Measurements from ENCODE around the gene GHR.
"Not testable (repeated sequence)": the region's sequence is repeated elsewhere in the genome, so short reads cannot be mapped to it uniquely, and the experiment has no call there.

Gene GHR

DNA sequence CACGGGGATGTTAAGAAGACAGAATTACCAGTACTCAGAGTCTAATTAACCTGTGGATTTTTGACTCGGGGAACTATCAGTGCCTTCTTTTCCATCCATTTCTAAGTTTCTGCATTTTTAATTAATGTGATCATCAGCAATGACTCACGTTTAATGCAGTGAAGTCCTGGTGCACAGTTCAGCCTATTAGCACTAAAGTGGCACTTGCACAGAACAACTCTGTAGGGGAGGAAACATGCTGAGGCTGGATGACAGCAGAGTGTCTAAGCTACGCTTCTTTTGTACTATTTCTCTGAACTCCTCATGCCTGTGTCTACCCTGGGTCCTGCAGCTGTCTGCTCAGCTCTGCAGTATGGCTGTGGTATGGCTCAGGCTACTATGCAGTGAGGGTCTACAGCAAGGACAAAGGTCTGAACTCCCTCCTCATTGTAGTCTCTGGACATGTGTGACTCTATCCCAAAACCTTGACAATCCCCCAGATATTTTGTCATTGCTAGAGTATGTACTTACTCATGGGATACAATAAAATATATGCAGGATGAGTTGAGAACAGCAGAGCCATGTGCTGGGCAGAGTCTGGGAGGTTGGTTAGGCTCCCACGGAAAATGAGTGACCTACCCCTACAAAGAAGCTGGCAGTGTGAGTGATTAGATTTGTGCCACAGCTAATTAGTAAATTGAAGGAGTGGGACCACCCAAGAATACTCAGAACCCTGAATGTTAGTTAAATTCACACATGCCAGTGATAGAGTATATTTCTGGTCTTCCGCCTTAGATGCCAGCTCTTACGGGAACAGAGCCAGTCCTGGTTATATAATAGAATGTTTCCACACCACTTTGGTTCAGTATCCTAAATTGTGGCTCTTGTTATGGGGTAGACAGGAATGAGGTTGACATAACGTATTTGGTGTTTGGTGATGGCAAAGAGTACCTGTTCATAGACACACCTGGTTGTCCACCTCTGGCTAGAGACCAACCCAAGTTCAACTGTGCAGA, 148.0 kb downstream of the GHR start:
- no peak overlapping the region for H3K4me3 ChIP-seq (ENCODE audit: low read depth, low read length)
- DNase-seq, result no peak
- TF ChIP-seq, protein P1, sequence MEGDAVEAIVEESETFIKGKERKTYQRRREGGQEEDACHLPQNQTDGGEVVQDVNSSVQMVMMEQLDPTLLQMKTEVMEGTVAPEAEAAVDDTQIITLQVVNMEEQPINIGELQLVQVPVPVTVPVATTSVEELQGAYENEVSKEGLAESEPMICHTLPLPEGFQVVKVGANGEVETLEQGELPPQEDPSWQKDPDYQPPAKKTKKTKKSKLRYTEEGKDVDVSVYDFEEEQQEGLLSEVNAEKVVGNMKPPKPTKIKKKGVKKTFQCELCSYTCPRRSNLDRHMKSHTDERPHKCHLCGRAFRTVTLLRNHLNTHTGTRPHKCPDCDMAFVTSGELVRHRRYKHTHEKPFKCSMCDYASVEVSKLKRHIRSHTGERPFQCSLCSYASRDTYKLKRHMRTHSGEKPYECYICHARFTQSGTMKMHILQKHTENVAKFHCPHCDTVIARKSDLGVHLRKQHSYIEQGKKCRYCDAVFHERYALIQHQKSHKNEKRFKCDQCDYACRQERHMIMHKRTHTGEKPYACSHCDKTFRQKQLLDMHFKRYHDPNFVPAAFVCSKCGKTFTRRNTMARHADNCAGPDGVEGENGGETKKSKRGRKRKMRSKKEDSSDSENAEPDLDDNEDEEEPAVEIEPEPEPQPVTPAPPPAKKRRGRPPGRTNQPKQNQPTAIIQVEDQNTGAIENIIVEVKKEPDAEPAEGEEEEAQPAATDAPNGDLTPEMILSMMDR (IDR thresholded peaks at IDR 0.05; ENCODE audit: low read depth, low read length, missing control alignments), result no peak
- H3K27ac ChIP-seq, result no peak overlapping the region
- in situ Hi-C loops (cut with HindIII; ENCODE audit: low pct_ligation_motif_present, low sequenced_read_pairs), result no loop called here
- H3K36me3 ChIP-seq (replicated peaks), result no peaks in the 10 kb centered on the region
- no peaks in the 10 kb centered on the region for H3K27me3 ChIP-seq (replicated peaks)

DNA sequence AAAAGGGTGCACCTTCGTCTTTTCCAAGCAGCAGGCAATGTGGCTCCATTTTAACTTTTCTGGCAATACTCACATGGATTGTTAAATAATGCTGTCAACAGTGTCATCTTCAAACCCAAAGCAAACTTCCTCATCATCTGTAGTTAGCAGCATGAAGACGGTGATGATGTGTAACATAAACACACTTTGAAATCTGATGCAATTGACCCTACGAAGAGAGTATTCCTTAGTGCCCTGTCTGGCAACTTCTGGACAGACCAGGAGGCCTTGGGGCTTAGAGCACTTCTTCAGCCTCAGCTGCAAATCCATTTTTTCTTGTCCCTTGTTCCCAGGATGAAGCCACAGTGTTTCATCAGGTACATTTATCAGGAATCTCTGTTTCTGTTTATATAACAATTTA, 149.1 kb downstream of the GHR start:
- Histone ChIP-seq H3K27me3 (replicated peaks) (no peaks in the 10 kb centered on the region), H3K36me3 (replicated peaks) (no peaks in the 10 kb centered on the region), H3K4me3 (ENCODE audit: low read depth, low read length) (no peak overlapping the region), H3K27ac (no peak overlapping the region)
- in situ Hi-C loops (cut with HindIII; ENCODE audit: low pct_ligation_motif_present, low sequenced_read_pairs), result no loop called here
- TF ChIP-seq, protein P1 (IDR thresholded peaks at IDR 0.05; ENCODE audit: low read depth, low read length, missing control alignments), result no peak
- no peak for DNase-seq

DNA sequence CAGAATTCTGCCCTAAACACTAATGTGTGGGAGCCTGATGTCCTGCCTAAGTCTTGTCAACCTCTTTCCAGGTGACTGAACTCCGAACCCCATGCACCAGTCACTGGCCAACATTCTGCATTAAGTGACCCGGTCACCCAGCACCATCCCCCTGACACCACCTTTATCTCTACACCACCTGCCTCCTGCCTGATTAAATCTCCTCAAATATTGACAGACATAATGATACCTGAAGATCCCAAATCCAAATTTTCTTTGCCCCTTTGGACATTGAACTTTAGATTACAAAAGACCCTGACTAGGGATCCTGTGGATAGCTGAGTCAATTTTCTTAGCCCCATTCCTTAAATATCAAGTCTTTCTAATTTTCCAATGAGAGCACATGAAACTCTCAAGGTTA, 150.1 kb downstream of the GHR start:
- H3K27me3 ChIP-seq (replicated peaks), result no peaks in the 10 kb centered on the region
- TF ChIP-seq, protein P1 (IDR thresholded peaks at IDR 0.05; ENCODE audit: low read depth, low read length, missing control alignments), result no peak
- no peaks in the 10 kb centered on the region for H3K36me3 ChIP-seq (replicated peaks)
- no peak for DNase-seq
- H3K27ac ChIP-seq, result no peak overlapping the region
- H3K4me3 ChIP-seq (ENCODE audit: low read depth, low read length), result no peak overlapping the region
- in situ Hi-C loops (cut with HindIII; ENCODE audit: low pct_ligation_motif_present, low sequenced_read_pairs), result no loop called here

DNA sequence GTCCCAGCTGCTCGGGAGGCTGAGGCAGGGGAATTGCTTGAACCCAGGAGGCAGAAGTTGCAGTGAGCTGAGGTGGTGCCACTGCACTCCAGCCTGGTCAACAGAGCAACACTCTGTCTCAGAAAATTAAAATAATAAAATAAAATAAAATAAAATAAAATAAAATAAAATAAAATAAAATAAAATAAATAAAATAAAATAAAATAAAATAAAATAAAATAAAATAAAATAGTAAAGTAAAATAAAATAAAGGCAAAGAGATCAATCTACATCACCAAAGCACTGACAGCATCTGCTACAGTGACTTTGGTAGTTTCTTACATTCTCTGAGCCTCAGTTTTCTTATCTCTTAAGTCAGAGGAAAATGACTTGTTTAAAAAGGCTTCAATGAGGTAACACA, 152.7 kb downstream of the GHR start:
- H3K27ac ChIP-seq; H3K36me3 ChIP-seq (replicated peaks); H3K27me3 ChIP-seq (replicated peaks); DNase-seq; in situ Hi-C loops (cut with HindIII; ENCODE audit: low pct_ligation_motif_present, low sequenced_read_pairs); H3K4me3 ChIP-seq (ENCODE audit: low read depth, low read length): not testable (repeated sequence)

DNA sequence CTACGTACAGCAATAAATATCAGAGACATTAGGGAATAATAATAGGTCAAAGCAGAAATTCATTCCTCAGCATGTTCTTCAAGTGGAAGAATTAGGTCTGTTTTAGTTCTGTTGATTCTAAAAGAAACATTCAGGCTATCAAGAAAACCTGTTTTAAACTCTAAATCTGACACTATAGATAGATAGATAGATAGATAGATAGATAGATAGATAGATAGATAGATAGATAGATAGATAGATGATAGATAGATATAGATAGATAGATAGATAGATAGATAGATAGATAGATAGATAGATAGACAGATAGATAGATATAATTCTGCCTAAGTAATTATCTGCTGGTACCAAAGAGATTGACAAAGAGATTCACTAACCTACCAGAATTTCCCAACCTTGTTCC, 155.7 kb downstream of the GHR start:
- H3K27me3 ChIP-seq (replicated peaks); in situ Hi-C loops (cut with HindIII; ENCODE audit: low pct_ligation_motif_present, low sequenced_read_pairs); H3K36me3 ChIP-seq (replicated peaks); DNase-seq; H3K27ac ChIP-seq; H3K4me3 ChIP-seq (ENCODE audit: low read depth, low read length): not testable (repeated sequence)

DNA sequence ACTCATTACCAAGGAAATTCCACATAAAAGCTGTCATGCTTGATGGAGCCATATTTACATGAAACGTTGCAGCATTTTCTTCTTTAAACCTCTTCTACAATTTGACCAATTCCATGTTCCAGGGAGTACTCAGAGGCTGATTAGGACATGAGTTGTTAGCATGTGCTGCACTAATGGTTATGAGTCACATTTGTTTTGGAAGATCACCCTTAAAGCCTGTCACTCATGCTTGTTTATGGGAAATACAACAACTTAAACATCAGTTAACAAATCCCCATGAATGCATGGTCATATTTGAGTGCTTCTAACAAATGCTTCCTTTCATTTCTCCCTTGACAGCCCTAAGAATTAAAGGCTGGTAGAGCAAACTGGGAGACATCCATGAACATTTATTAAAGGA, 156.1 kb downstream of the GHR start:
- no peak overlapping the region for H3K27ac ChIP-seq
- H3K36me3 ChIP-seq (replicated peaks), result no peaks in the 10 kb centered on the region
- no peak for DNase-seq
- in situ Hi-C loops (cut with HindIII; ENCODE audit: low pct_ligation_motif_present, low sequenced_read_pairs), result no loop called here
- H3K27me3 ChIP-seq (replicated peaks), result no peaks in the 10 kb centered on the region
- H3K4me3 ChIP-seq (ENCODE audit: low read depth, low read length), result no peak overlapping the region
- TF ChIP-seq, protein P1 (IDR thresholded peaks at IDR 0.05; ENCODE audit: low read depth, low read length, missing control alignments), result no peak

DNA sequence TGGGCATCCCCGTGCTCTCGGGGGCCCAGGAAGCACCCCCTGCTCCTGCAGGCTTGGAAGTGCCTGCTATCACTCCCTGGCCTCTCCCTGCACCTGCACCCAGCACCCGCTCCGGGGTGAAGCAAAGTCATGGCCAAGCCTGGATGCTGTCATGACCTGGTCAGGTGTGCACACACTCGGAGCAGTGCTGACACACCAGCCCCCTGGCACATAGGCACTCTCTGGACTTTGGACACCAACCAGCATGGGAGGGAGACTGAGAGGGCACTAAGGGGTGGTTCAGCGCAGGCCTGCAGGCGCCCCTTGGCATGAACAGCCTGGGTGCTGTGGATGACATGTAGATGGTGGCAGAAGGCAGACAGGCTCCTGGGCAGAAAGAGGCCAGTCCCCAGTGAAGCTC, 158.6 kb downstream of the GHR start:
- H3K4me3 ChIP-seq (ENCODE audit: low read depth, low read length), result no peak overlapping the region
- in situ Hi-C loops (cut with HindIII; ENCODE audit: low pct_ligation_motif_present, low sequenced_read_pairs), result no loop called here

More for the DNA sequence above, 158.6 kb downstream of the GHR start:
- no peaks in the 10 kb centered on the region for H3K27me3 ChIP-seq (replicated peaks)
- no peak overlapping the region for H3K27ac ChIP-seq
- no peaks in the 10 kb centered on the region for H3K36me3 ChIP-seq (replicated peaks)
- TF ChIP-seq, protein P1 (IDR thresholded peaks at IDR 0.05; ENCODE audit: low read depth, low read length, missing control alignments), result no peak
- no peak for DNase-seq
